Stimulated activated CD4-positive, alpha-beta T cell treated with anti-CD3 and anti-CD28 coated beads, TNF-alpha, amount 100 ng/mL, for 24 hours (primary cell): ENCODE measurements around the gene FLNA.
"Not testable (repeated sequence)": the region's sequence is repeated elsewhere in the genome, so short reads cannot be mapped to it uniquely, and the experiment has no call there.

Experiments
- DNase-seq, 3 experiments: peaks; one replicate each; pipeline ENCODE4 v3.0.0-alpha.2; 2020; ENCODE audit warnings: low read depth in 3 of 3

FLNA gene

GRCh38 chrX:154358829-154359228 lies 15.6 kb downstream of the FLNA start:
- no peak for DNase-seq

GRCh38 chrX:154358011-154358410 lies 16.4 kb downstream of the FLNA start:
- no peak for DNase-seq

- DNase-seq: no peak
These were observed 17.2 kb downstream of the FLNA start for GRCh38 chrX:154357205-154357604.

DNA sequence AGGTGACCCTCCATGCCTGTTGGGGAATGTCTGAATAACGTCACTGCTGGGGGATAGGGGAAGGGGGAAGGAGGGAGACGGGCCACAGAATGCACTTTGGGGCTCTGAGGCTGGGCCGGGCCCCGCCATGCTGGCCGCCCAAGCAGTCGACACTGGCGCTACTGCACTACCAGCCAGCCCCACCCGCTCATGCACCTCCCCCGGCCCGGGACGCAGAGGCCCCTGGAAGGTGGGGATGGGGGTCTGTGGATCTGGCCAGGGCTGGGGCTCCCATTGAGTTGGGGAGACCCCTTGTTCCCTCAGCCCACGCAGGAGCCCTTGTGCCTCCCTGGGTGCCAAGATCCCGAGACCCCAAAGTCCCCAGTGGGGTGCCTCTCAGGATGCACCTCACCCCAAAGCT lies 17.8 kb downstream of the FLNA start:
- DNase-seq: no peak

DNA sequence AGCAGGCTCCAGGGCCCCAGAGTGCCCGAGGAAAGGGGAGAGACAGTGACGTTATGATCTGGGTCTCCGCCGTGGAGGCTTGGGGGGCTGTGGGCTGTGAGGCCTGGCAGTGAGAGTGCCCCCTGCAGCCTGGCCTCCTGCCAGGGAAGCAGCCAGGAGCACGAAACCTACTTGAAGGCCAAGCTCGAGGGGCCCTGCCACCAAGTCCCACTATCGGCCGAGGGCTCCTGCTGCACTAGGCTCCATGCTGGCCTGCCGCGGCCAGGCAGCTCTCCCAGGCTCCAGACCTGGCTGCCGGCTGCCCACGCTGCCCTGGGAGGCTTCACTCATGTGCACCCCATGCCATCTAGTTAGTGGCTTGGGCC lies 18.7 kb downstream of the FLNA start:
- no peak for DNase-seq

DNA sequence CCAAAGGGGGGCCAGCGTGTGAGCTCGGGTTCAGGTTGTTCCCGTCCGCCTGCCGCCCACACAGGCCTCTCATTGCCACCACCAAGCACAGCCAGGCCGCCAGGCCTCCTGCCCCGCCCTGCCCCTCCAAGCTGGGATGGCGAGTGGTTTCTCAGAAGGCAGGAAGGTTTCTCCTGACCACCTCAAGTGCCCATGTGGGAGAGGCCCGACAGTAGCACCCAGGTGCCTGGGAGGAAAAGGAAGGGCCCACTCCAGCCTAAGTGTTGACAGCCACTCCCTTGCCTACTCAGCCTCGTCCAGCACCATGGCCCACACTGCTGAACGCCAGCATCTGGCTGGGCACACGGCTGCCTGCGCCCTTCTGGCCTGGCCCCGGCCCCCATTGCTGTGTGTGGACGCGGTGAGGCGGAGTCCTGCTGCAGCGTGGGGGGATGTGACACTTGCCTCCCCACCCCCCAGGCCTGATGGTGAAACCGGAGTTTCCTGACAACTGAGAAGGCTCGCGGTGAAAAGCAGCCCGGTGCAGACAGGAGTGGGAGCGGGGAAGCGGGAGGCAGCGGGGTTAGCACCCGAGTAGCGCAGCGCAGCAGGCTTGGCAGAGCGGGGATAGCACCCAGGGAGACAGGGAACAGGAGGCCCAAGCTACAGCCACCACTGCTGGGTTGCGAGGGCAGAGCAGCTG lies 19.2 kb downstream of the FLNA start:
- no peak for DNase-seq

DNA sequence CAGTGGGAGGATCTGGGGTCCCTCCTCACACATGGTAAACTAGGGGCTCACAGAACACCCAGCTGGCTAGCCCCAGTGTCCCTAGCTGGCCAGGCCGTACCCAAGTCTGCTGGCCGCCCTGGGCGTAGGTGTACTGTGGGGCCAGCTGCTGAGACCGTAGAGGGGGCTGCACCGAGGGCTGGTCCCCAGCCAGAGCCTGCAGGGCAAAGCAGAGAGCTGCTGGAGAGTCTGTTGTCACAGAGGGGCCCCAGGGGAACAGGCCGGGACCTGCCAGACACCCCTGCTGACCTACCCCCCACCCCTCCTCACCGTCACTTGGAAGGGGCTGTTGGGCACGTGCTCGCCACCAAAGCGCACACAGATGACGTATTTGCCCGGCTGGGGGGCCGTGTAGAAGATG lies 19.9 kb downstream of the FLNA start:
- DNase-seq: no peak

DNA sequence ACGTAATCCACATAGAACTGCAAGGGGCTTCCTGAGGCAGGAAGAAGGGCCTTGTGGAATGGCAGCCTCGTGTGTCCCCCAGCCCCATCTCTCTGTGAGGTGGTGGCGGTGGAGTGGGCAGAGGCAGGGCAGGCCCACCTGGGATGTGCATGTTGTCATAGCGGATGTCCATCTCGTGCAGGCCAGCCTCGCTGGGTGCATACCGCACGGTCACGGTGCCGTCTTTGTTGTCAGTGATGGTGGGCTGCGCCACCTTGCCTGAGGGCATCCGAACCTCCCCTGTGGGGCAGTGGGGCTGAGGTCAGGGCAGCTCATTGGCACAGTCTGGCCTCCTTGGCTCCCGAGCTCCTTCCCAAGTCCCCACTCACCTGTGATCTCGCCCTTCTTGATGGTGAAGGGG lies 20.4 kb downstream of the FLNA start:
- DNase-seq: no peak

- DNase-seq: no peak
These were observed 21.1 kb downstream of the FLNA start for GRCh38 chrX:154353172-154353843.

GRCh38 chrX:154352466-154352865 lies 22.0 kb downstream of the FLNA start:
- DNase-seq: no peak

DNA sequence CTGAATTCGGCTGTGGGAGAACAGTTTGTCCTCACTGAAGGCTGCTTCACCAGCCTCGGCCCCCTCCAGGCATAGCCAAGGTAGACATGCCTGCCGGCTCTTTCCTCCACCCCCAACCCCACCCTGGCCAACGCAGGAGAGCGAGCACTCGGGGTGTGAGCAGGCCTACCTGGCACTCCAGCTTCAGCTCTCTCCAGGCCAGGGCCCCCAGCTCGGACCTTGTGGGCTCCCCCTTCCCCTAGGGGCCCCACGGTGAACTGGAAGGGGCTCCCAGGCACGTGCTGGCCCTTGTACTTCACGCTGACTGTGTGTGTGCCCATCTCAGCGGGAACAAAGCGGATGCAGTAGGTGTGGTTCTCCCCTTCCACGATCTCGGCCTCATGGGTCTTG lies 22.4 kb downstream of the FLNA start:
- no peak for DNase-seq

- no peak for DNase-seq
These were observed 23.0 kb downstream of the FLNA start for GRCh38 chrX:154351183-154352011.

- DNase-seq: no peak
These were observed 23.8 kb downstream of the FLNA start for GRCh38 chrX:154350429-154351182.

DNA sequence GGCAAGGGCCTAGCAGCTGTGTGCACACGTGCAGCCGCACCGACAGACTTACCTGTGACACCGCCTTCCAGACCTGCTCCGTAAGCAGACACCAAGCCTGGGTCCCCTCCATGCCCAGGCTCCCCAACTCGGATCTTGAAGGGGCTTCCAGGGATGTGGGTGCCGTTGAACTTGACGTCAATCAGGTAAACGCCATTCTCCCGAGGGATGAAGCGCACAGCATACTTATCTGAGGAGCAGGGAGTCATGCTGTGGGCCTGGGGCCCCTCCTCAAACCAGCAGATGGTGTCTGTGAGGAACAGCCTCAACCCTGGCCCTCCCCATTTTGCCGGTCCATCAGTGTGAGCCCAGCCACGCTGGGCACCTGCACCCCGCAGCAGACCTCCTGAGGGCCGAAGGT lies 24.5 kb downstream of the FLNA start:
- no peak for DNase-seq

DNA sequence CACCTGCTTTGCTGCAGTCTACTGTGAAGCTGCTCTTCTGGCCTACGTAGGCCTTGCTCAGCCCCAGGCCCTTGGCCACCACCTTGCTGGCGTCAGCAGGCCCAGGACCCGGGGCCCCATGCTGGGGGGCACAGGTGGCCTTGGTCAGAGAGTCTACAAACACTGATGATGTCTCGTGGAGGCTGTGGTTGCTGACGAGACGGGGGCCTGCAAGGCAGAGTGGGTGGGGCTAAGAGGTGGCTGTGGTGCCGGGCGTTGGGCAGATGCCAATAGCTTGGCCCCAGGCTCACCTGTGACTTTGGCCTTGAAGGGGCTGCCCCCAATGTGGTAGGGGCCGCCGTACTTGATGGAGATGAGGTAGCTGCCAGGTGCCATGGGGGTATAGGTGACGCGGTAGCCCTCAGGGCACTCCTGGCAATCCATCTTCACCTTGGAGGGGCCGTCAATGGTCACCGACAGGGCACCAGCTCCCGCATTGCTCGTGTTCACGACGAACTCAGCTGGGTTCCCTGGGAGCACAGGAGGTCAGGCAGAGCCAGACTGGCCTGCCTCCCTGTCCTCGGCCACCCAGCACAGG lies 25.0 kb downstream of the FLNA start:
- no peak for DNase-seq

GRCh38 chrX:154348646-154349358 lies 25.6 kb downstream of the FLNA start:
- DNase-seq: no peak

DNA sequence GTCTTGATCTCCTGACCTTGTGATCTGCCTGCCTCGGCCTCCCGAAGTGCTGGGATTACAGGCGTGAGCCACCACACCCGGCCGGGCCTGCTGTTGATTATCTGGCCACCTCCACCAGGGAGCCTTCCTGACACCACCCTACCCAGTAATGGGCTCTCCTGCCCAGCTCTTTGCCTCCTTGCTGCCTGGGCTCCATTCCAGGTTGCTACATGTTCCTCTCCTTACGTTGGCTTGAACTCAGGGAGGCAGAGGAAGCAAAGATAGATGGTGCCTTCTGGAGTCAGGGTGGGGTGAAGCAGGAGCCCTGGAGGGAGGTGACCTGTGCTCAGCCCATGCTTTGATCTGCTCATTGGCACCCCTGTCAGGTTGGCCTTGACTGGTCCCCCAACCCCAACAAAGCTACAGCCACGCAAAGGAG lies 26.3 kb downstream of the FLNA start:
- no peak for DNase-seq

DNA sequence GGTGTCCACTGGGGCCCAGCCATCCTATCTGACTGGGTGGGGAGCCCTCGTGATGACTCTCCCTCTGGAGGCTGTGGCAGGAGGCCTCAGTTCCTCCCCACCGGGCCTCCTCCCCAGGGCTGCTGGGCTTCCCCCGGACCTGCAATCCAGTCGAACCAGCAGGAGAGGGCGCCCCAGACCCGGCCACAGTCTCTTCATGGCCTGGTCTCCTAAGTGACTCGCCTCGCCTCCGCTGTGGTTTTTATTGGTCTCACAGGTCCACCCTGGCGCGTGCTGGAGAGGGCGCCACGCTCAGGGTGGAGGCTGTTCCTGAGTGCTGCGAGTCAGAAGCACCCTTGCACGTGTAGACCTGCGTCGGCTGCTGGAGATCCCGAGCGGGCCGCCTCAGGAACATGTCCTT lies 30.8 kb downstream of the FLNA start:
- not testable (repeated sequence) for DNase-seq

DNA sequence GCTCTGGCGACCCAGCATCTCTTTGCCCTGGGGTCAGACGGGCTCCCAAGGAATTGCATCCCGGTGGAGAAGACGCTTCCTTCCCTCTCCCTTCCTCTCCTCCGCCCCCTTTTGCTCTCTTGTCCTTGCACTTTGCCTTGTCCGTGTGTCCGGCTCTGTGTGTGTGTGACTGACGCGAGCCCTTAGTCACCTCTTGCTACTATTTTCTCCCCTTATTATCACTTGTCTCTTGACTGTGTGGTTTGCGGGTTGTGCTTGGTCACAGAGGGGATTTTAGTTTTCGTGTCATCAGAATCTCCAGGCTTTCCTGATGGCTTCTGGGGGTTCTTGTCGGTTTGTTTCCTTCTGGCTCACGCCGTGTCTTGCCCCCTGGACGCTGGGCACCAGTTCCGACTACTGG lies 31.4 kb downstream of the FLNA start:
- not testable (repeated sequence) for DNase-seq

GRCh38 chrX:154341399-154342298 lies 32.8 kb downstream of the FLNA start:
- DNase-seq: not testable (repeated sequence)
